RPMI8226 (cell line): ENCODE measurements around the gene OR10D3.
"Not testable (repeated sequence)": the region's sequence is repeated elsewhere in the genome, so short reads cannot be mapped to it uniquely, and the experiment has no call there.

Experiments
- DNase-seq: peaks from one replicate; pipeline ENCODE4 v3.0.0-alpha.2; 2015

The OR10D3 gene

GRCh38 chr11:124195189-124195734 is 12.1 kb downstream of the OR10D3 start:
- DNase-seq, result peak; percentile 53

DNA sequence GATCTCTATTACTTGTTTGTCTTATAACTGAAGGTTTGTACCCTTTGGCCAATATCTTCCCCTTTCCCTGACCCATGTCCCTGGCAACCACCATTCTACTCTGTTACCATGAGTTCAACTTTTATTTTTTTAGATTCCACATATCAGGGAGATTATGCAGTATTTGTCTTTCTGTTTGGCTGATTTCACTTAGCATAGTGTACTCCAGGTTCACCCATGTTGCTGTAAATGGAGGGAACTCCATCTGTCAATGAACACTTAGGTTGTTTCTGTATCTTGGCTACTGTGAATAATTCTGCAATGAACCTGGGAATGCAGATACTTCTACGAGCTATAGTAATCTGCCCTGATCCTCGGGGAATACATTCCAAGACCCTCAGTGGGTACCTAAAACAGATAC is 14.9 kb downstream of the OR10D3 start:
- no peak for DNase-seq

- DNase-seq, result no peak
These were observed 15.8 kb downstream of the OR10D3 start for GRCh38 chr11:124198897-124199296.

GRCh38 chr11:124199702-124200101 is 16.6 kb downstream of the OR10D3 start:
- no peak for DNase-seq

DNA sequence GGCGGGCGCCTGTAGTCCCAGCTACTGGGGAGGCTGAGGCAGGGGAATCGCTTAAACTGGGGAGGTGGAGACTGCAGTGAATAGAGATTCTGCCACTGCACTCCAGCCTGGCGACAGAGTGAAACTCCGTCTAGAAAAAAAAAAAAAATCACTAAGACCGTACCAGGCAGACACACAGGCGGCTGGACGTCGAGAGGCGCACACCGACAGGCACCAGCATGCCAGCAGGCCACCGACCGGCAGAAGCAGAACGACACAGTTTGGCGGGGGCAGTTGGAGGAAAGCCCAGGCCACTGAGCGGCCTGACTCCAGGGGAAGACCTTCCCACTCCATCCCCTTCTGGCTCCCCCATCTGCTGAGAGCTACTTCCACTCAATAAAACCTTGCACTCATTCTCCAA is 17.5 kb downstream of the OR10D3 start:
- no peak for DNase-seq

DNA sequence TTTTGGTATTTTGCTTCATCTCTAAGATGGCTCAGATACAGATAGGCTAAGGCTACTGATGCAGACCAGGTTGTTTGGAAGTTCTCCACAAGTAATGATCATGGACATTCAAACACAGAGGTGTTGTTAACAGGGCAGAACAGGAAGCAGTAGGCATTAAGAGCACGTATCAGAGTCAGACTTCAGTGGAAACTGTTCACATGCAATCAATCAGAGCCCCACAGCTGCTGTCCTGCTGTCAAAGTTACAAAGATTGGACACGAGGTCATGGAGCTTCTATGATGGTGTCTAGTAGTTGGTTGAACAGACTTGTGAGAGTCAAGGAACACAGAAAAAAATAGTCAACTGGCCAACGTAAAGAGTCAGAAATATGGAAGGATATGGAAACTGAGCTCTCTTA is 19.8 kb downstream of the OR10D3 start:
- DNase-seq, result no peak

DNA sequence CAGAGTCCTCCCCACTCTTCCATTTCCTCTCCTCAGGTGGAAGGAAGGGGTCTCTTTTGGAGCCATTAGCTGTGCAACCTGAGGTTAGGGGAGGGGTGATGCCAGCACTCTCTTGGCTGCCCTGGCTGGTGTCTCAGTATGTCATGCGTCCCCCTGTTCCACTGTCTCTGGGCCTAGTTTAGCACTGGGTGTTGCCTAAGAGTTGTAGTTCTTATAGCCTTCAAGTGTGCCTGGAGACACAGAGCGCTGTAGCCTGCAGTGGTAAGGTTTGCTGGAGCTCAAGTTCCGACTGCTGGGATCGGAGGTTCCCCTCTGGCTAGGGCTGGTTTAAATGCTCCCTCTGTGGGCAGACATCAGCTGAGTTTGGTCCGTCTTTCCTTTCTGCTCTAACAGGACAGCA is 20.9 kb downstream of the OR10D3 start:
- no peak for DNase-seq

DNA sequence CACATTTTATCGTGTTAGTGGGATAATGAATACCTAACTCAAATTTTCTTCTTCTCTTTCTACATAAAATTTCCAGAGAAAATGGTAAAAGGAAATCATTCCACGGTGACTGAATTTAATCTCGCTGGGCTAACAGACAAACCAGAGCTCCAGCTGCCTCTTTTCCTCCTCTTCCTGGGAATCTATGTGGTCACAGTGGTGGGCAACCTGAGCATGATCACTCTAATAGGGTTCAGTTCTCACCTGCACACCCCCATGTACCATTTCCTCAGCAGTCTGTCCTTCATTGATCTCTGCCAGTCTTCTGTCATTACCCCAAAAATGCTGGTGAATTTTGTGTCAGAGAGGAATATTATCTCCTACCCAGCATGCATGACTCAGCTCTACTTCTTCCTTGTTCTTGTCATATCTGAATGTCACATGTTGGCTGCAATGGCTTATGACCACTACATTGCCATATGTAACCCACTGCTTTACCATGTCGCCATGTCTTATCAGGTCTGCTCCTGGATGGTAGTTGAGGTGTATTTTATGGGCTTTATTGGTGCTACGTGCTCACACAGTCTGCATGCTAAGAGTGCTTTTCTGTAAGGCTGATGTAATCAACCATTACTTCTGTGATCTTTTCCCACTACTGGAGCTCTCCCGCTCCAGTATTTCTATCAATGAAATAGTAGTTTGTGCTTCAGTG is 24.1 kb downstream of the OR10D3 start:
- DNase-seq, result no peak

GRCh38 chr11:124209824-124210357 is 26.7 kb downstream of the OR10D3 start:
- DNase-seq, result no peak

DNA sequence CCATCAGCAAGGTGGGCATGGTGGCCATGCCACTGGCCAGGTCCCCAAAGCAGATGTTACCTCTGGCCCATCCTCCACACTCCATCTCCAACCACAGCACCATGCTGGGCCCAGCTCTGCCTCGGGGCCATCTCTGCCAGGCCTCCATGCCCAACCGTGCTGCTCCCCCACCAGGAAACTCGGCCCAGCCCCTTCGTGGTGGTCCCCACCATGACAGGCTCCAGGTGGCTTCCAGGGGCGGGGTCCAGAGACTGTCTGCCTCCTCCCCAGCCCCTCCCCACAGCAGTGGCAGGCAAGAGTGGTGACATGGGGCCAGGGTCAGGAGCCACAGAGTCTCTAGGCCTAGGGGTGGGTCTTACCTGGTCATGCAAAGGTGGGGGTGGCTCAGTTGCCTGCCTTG is 27.3 kb downstream of the OR10D3 start:
- DNase-seq, result no peak

DNA sequence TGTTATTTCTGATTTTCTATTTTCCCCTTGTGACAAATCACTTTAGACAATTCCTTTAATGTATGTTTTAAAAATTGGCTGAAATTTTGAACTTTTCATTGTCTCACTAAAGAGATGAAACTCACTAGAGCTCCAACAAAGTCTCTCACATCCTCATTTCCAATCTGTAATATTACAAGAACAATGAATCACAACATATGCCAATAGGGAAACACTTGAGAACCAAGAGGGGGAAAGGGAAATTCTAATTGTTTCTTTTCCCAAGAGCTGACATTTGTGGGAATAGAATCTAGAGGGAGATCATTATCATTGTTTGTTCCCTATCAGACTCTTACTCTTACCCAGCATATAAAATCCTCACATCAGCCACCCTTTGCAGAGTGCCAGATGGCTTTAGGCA is 28.2 kb downstream of the OR10D3 start:
- no peak for DNase-seq

GRCh38 chr11:124214027-124214426 is 30.9 kb downstream of the OR10D3 start:
- no peak for DNase-seq

GRCh38 chr11:124219126-124219525 is 36.0 kb downstream of the OR10D3 start:
- DNase-seq, result no peak

- DNase-seq, result no peak
These were observed 39.3 kb downstream of the OR10D3 start for GRCh38 chr11:124222407-124222806.

- DNase-seq, result not testable (repeated sequence)
These were observed 41.7 kb downstream of the OR10D3 start for GRCh38 chr11:124224618-124225423.

DNA sequence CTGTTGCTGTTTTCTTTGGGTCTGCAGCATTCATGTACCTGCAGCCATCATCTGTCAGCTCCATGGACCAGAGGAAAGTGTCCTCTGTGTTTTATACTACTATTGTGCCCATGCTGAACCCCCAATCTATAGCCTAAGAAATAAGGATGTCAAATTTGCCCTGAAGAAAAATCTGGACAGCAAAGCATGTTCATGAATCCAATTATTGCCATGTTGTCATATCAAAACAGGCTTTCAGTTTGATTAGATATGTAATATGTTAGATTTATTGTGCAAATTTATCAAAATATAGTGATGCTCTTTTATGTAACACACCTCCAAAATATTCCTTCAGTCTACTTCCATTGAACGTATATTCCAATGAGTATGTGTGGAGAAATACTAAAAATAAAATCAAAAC is 42.3 kb downstream of the OR10D3 start:
- DNase-seq, result no peak

DNA sequence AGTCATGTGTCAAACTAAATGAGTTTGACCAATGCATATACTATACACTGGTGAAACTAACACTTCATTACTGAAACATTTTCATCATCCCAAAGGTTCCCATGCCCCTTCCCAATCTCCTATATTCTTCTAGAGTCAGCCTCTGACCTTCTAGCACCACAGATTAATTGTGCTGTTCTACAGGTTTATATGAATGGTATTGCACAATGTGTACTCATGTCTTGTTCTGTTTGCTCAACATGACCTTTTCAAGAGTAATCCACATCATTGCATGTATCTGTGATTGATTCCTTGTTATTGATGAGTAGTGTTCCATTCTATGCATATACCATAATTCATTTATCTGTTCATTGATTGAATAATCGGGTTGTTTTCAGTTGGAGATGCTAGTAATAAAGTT is 50.2 kb downstream of the OR10D3 start:
- DNase-seq, result no peak
